Left lung (tissue), 10 donors: Measurements from ENCODE around the gene DLG3. TPM values are rescaled to one million over a fixed set of nuclear protein-coding genes. Genes with fewer than 3 reads are reported as not detected.

Experiments
- ATAC-seq: fragments of 200-7000 bp; cut with Tn5 transposase; one replicate; pipeline ENCODE4 v1.9.1; 2020; ENCODE audit warnings: moderate library complexity
- DNase-seq, 4 donors: peaks; one replicate each; pipeline ENCODE4 v3.0.0-alpha.2; 2013 to 2020
- H3K27ac ChIP-seq, 2 donors: fragments of 200-600 bp; sonication (generic) in 1 of 2; one replicate each; pipeline versions ENCODE4 v1.5.0 to v1.8.0; 2020 to 2021
- H3K27me3 ChIP-seq, 2 donors: fragments of 200-600 bp; sonication (generic) in 1 of 2; one replicate each; pipeline versions ENCODE4 v1.5.0 to v1.8.0; 2020 to 2021
- H3K36me3 ChIP-seq, 2 donors: fragments of 200-600 bp; sonication (generic) in 1 of 2; one replicate each; pipeline versions ENCODE4 v1.5.0 to v1.8.0; 2020 to 2021
- H3K4me1 ChIP-seq, 2 donors: fragments of 200-600 bp; one replicate each; pipeline ENCODE4 v1.8.0; 2021
- H3K4me3 ChIP-seq, 2 donors: fragments of 200-600 bp; sonication (generic) in 1 of 2; one replicate each; pipeline versions ENCODE4 v1.5.0 to v1.8.0; 2020 to 2021; ENCODE audit warnings: mild to moderate bottlenecking in 1 of 2
- H3K9me3 ChIP-seq, 2 donors: fragments of 200-600 bp; sonication (generic) in 1 of 2; one replicate each; pipeline versions ENCODE4 v1.5.0 to v1.8.0; 2020 to 2021
- CTCF ChIP-seq, 2 donors: fragments of 200-600 bp; sonication (generic) in 1 of 2; IDR thresholded peaks; one replicate each; pipeline versions ENCODE4 v1.5.0 to v1.8.0; 2021; ENCODE audit warnings: antibody characterized with exemption in 2 of 2
- intact Hi-C, 2 donors: fragments of 100-400 bp; cut with DNase I; formaldehyde crosslinking; loops; one replicate each; pipeline versions ENCODE4 v1.11.2 to v1.14.2; 2022
- polyA plus RNA-seq, 6 donors: library from polyadenylated mRNA; unstranded; fragments of 120-200 nt; gene quantifications; one replicate each; pipeline ENCODE4 v1.2.1, GENCODE V29; 2013; ENCODE audit not compliant: insufficient read length in 6 of 6
- total RNA-seq, 2 donors: library from RNA; stranded (reverse); fragmentation: NEBNext Ultra II Directional; extraction: Animal tissue kit (Norgen Biotek cat#: 25700); gene quantifications; one replicate each; pipeline ENCODE4 v1.2.1, GENCODE V29; 2021
- donor health status: DM: no; HTN: yes; CAD: no.
- donor health status: DM: no; HTN: no; CAD: no.

DLG3 gene
- total and polyA plus RNA-seq, 8 donors, result 22.3 to 56.2 (median 50.9) TPM

GRCh38 chrX:70437921-70438665 lies 6.5 kb upstream of the DLG3 start:
- TF ChIP-seq CTCF (IDR thresholded peaks at IDR 0.05), result no peak
- Histone ChIP-seq H3K27ac (no peak overlapping the region), H3K4me1 (no peaks in the 10 kb centered on the region), H3K36me3 (no peaks in the 10 kb centered on the region), H3K9me3 (no peaks in the 10 kb centered on the region), H3K27me3 (peaks cover 9 to 23% of the 10 kb centered on the region in 2 donors), H3K4me3 (no peak overlapping the region)
- no peak for ATAC-seq
- intact Hi-C loops, result no loop called here
- no peak for DNase-seq

DNA sequence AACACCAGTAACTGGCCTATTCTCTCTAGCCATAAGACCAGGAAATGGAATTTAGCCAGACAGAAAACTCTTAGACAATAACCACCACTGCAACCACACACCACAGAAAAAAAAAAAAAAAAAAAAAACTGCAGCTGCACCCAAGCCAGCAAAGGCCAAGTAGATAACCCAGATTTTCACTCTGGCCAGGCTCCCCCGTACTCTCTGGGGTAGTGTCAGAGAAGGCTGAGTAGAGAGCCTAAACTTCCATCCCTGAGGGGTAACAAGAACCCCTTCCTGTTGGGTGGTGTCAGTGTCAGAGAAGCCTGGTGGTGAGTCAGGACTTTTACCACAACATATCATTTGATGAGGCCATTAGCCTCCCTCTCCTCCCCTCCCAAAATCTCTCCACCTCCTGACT lies 5.6 kb upstream of the DLG3 start:
- Histone ChIP-seq H3K27ac (no peak overlapping the region), H3K4me1 (no peaks in the 10 kb centered on the region), H3K36me3 (no peaks in the 10 kb centered on the region), H3K9me3 (no peaks in the 10 kb centered on the region), H3K4me3 (no peak overlapping the region), H3K27me3 (peaks cover 18 to 29% of the 10 kb centered on the region in 2 donors)
- ATAC-seq (no peak), DNase-seq (no peak)
- TF ChIP-seq CTCF (IDR thresholded peaks at IDR 0.05), result no peak
- intact Hi-C loops, result no loop called here

DNA sequence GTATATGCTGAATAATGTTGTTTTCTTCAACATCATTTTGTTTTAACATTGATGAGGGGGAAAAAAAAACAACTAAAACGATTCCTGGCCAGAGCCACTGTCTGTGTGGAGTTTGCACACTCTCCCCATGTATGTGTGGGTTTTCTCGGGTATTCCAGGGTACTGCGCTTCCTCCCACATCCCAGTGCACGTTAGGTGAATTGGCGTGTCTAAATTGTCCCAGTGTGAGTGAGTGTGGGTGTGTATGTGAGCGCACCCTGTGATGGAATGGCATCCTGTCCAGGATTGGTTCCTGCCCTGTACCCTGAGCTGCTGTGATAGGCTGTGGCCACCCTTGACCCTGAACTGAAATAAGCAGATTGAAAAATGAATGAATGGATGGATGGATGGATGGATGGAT lies 2.4 kb upstream of the DLG3 start:
- Histone ChIP-seq H3K36me3 (no peaks in the 10 kb centered on the region), H3K27ac (no peak overlapping the region), H3K4me3 (no peak overlapping the region), H3K27me3 (peaks cover 39 to 47% of the 10 kb centered on the region in 2 donors), H3K9me3 (no peaks in the 10 kb centered on the region), H3K4me1 (no peaks in the 10 kb centered on the region)
- intact Hi-C loops, result no loop called here
- no peak for TF ChIP-seq CTCF (IDR thresholded peaks at IDR 0.05)
- no peak for ATAC-seq
- DNase-seq, result no peak

GRCh38 chrX:70444946-70445656 lies 466 bp downstream of the DLG3 start:
- ATAC-seq (no peak), DNase-seq (peak in 1 of 4 donors; percentile 51)
- no peak for TF ChIP-seq CTCF (IDR thresholded peaks at IDR 0.05)
- peaks cover 39 to 47% of the 10 kb centered on the region in 2 donors for H3K27me3 ChIP-seq
- H3K4me3 ChIP-seq, result no peak overlapping the region
- H3K27ac ChIP-seq, result no peak overlapping the region
- intact Hi-C loops, result no loop called here
- no peaks in the 10 kb centered on the region for H3K9me3 ChIP-seq
- no peaks in the 10 kb centered on the region for H3K36me3 ChIP-seq
- no peaks in the 10 kb centered on the region for H3K4me1 ChIP-seq

DNA sequence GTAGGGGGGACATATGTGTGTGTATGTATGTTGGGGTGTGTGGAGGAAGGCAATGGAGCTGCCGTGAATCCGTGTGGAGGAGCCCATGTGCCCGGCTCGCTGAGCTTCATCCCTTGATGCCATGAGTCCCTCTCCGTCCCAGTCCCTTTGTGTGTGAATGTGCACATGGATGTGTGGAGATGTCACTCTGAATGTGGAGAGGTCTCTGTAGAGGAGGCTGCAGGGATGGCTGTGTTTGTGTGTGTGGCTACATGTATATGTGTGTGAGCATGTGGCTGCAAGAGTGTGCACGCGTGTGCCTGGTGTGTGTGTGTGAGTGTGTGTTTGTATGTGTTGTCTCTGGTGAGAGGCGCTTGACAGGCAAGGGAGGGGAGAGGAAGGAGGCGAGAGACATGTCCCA lies 1.3 kb downstream of the DLG3 start:
- no peaks in the 10 kb centered on the region for H3K36me3 ChIP-seq

More for the DNA sequence above, 1.3 kb downstream of the DLG3 start:
- ATAC-seq (no peak), DNase-seq (no peak)
- Histone ChIP-seq H3K27ac (no peak overlapping the region), H3K4me3 (no peak overlapping the region), H3K4me1 (no peaks in the 10 kb centered on the region), H3K27me3 (peaks cover 39 to 47% of the 10 kb centered on the region in 2 donors), H3K9me3 (no peaks in the 10 kb centered on the region)
- no peak for TF ChIP-seq CTCF (IDR thresholded peaks at IDR 0.05)
- intact Hi-C loops, result no loop called here
